Keratinocyte (primary cell): ENCODE data around the gene MRPS14.

Experiments
- EZH2 ChIP-seq: IDR thresholded peaks from one replicate; pipeline ENCODE4 v1.6.1; 2012; ENCODE audit warnings: inconsistent platforms, mild to moderate bottlenecking, low read length, moderate library complexity
- TF ChIP-seq, protein P1 (sequence below), 3 experiments: IDR thresholded peaks in 1 of 3; conservative IDR thresholded peaks in 1 of 3; optimal IDR thresholded peaks in 1 of 3; 2 replicates in 2 of 3; 3 replicates in 1 of 3; pipeline versions ENCODE3 to v1.5.1; 2011; ENCODE audit warnings: low read length in 3 of 3, mild to moderate bottlenecking in 3 of 3, moderate library complexity in 2 of 3, control low read depth in 1 of 3, inconsistent platforms in 1 of 3; ENCODE audit not compliant: insufficient read depth in 2 of 3; ENCODE audit errors: extremely low read depth in 1 of 3

DNA sequence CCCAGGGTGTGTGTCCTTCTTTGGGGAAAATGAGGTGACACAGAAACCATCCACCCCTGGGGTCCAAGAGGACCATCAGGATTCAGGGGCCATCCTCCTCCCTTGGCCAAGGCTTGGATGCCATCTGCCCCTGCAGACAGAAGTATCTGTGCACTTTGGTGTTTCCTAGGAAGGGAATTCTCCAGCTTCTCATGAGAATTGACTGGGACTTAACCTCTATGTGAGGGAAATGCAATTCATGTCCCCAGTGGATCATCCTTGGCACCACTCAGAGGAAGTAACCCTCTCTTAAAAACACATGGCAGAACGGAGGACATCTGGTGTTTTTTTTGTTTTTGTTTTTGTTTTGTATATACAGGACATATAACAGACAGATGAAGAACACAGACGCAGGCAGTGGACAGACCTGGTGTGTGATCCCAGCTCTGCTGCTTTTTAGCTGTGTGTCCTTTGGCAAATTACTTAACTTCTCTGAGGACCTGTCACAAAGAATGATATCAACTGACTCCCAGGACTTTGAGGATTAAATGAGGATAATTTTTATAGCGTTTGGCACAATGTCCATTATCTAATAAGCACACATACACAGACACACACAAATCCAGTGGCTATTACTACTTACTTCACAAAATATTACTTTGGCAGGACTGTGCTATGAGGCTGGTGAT lies 48.2 kb upstream of the MRPS14 start:
- TF ChIP-seq, protein P1, sequence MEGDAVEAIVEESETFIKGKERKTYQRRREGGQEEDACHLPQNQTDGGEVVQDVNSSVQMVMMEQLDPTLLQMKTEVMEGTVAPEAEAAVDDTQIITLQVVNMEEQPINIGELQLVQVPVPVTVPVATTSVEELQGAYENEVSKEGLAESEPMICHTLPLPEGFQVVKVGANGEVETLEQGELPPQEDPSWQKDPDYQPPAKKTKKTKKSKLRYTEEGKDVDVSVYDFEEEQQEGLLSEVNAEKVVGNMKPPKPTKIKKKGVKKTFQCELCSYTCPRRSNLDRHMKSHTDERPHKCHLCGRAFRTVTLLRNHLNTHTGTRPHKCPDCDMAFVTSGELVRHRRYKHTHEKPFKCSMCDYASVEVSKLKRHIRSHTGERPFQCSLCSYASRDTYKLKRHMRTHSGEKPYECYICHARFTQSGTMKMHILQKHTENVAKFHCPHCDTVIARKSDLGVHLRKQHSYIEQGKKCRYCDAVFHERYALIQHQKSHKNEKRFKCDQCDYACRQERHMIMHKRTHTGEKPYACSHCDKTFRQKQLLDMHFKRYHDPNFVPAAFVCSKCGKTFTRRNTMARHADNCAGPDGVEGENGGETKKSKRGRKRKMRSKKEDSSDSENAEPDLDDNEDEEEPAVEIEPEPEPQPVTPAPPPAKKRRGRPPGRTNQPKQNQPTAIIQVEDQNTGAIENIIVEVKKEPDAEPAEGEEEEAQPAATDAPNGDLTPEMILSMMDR (optimal IDR thresholded peaks at IDR 0.05 in 1 of 3, IDR thresholded peaks at IDR 0.05 in 1 of 3, conservative IDR thresholded peaks at IDR 0.05 in 1 of 3; ENCODE audit: extremely low read depth in 1 of 3, insufficient read depth in 2 of 3, low read length in 3 of 3), result no peak
- no peak for TF ChIP-seq EZH2
